Cardiac muscle cell (in vitro differentiated cells and primary cell): Measurements from ENCODE around the gene GRID1. TPM values are rescaled to one million over a fixed set of nuclear protein-coding genes. Genes with fewer than 3 reads are reported as not detected.

ENCODE experiments used
- DNase-seq, 2 donors: peaks; one replicate each; pipeline versions ENCODE4 v3.0.0 to v3.0.0-alpha.2; 2010 to 2017; ENCODE audit warnings: low read depth in 1 of 2, low spot score in 1 of 2
- H3K27ac ChIP-seq: fragments of 200-600 bp; sonication (generic); 2 replicates; pipeline ENCODE4 v1.5.1; 2016
- H3K27me3 ChIP-seq: fragments of 200-600 bp; sonication (generic); 2 replicates; pipeline ENCODE4 v1.6.0; 2016; ENCODE audit warnings: control low read depth
- H3K36me3 ChIP-seq: fragments of 200-600 bp; sonication (generic); 2 replicates; pipeline ENCODE4 v1.5.1; 2016; ENCODE audit warnings: control low read depth
- H3K4me1 ChIP-seq: fragments of 200-600 bp; sonication (generic); 2 replicates; pipeline ENCODE4 v1.8.1; 2017; ENCODE audit warnings: low read depth, mild to moderate bottlenecking, mixed run types
- H3K4me3 ChIP-seq: fragments of 200-600 bp; sonication (generic); 2 replicates; pipeline ENCODE4 v1.5.1; 2016; ENCODE audit warnings: mild to moderate bottlenecking
- H3K9me3 ChIP-seq: fragments of 200-600 bp; sonication (generic); 2 replicates; pipeline ENCODE4 v1.5.1; 2017; ENCODE audit warnings: low read depth, mild to moderate bottlenecking, control low read depth
- polyA plus RNA-seq: library from polyadenylated mRNA; unstranded; fragments of >200 nt; fragmentation: Nextera tagmentation; extraction: Ambion mirVana; gene quantifications from 2 replicates; pipeline ENCODE4 v1.2.1, GENCODE V29; 2016
- total RNA-seq: library from RNA; depleted of rRNA; stranded (reverse); fragments of >200 nt; gene quantifications from 2 replicates; pipeline ENCODE4 v1.2.3, GENCODE V29; 2016
- TF ChIP-seq, protein P1 (sequence below): IDR thresholded peaks from 2 replicates; pipeline ENCODE4 v1.5.1; 2012; ENCODE audit warnings: low read depth, mild to moderate bottlenecking, low read length

GRID1 gene
- total and polyA plus RNA-seq, 2 experiments from 2014 or later: 1.5 to 1.6 TPM

DNA sequence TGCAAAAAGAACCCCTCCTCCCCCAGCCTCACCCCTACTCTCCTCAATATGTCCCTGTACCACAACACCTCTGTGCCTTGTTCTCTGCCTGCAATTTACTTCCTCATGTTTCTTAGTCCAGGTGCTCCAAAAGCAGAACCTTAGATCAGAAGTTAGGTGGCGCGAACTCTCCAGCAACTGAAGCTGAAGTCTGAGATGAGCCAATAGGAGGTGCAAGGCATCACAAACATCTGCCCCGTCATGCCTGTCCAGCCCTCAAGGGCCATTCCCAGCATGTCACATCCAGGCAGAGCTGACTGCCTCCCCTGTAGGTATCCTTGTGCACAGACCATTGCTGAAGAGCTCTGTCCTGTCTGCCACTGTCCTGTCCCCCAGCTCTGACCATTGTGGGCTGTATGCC lies 508.8 kb downstream of the GRID1 start:
- Histone ChIP-seq H3K36me3 (no peaks in the 10 kb centered on the region), H3K4me1 (no peaks in the 10 kb centered on the region), H3K27me3 (no peaks in the 10 kb centered on the region), H3K27ac (no peak overlapping the region), H3K4me3 (no peak overlapping the region), H3K9me3 (no peaks in the 10 kb centered on the region)
- TF ChIP-seq, protein P1, sequence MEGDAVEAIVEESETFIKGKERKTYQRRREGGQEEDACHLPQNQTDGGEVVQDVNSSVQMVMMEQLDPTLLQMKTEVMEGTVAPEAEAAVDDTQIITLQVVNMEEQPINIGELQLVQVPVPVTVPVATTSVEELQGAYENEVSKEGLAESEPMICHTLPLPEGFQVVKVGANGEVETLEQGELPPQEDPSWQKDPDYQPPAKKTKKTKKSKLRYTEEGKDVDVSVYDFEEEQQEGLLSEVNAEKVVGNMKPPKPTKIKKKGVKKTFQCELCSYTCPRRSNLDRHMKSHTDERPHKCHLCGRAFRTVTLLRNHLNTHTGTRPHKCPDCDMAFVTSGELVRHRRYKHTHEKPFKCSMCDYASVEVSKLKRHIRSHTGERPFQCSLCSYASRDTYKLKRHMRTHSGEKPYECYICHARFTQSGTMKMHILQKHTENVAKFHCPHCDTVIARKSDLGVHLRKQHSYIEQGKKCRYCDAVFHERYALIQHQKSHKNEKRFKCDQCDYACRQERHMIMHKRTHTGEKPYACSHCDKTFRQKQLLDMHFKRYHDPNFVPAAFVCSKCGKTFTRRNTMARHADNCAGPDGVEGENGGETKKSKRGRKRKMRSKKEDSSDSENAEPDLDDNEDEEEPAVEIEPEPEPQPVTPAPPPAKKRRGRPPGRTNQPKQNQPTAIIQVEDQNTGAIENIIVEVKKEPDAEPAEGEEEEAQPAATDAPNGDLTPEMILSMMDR: no peak
- no peak for DNase-seq

DNA sequence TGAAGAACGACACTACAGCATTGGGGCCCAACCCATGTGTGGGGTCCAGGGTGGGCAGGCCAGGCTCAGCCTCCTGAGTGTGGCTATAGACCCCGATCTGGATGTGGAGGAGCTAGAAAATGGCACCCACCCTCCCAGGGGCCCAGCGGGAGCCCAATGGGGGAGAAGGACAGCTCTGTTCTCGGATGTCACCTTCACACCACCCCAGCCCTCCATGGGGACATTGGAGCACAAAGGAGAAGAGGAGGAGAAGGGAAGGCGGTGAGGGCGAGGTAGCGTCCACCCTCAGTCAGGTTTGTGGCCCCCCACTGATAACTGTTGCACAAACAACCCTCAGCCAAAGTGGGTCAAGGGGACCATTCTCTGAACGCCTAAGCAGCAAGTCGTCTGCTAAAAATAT lies 509.3 kb downstream of the GRID1 start:
- H3K9me3 ChIP-seq: no peaks in the 10 kb centered on the region
- DNase-seq: no peak
- TF ChIP-seq, protein P1: no peak

DNA sequence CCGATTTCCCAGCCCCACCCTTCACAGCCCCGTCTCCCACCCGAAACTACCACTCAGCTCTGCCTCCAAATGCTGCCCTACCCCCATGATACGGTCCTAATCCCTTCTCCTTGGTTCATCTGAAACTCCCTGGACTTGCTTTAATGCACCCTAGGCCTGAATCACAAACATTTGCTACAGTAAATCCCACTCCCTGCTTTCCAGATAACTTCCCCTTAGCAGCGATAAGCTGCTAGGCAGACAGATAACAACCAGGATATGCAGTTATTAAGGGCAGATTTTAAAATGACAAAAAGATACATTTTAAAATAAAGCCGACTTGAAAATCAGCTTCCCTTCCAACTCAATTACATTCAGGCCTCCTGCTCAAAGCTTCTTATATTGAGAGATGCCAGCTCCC lies 514.7 kb downstream of the GRID1 start:
- H3K9me3 ChIP-seq: no peaks in the 10 kb centered on the region
- no peak overlapping the region for H3K4me3 ChIP-seq
- H3K4me1 ChIP-seq: no peaks in the 10 kb centered on the region
- TF ChIP-seq, protein P1: no peak
- H3K27me3 ChIP-seq: no peaks in the 10 kb centered on the region
- DNase-seq: no peak
- H3K27ac ChIP-seq: no peak overlapping the region
- no peaks in the 10 kb centered on the region for H3K36me3 ChIP-seq

More for the DNA sequence above, 509.3 kb downstream of the GRID1 start:
- no peak overlapping the region for H3K27ac ChIP-seq
- H3K36me3 ChIP-seq: no peaks in the 10 kb centered on the region
- H3K4me1 ChIP-seq: no peaks in the 10 kb centered on the region
- H3K27me3 ChIP-seq: no peaks in the 10 kb centered on the region
- no peak overlapping the region for H3K4me3 ChIP-seq

DNA sequence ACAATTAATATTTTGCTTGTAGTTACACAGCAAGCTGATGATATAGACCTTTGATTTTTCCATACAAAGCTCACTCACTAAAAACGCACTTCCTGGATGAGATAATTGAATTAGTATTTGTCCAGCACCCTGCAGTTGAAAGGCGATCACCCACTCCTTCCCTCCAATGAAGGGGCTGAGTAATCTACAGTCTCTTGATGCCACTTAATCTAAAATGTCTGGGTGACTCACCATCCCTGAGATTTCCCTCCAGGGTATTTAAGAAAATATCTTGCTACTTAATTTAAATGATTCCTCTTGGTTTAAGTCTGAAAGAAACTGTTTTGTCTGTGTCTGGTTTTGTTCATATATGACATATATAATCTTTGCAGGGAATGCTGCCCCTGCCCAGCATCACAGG lies 515.3 kb downstream of the GRID1 start:
- no peak overlapping the region for H3K27ac ChIP-seq
- H3K4me1 ChIP-seq: no peaks in the 10 kb centered on the region
- no peaks in the 10 kb centered on the region for H3K36me3 ChIP-seq
- peak in 1 of 2 donors; percentile 19 for DNase-seq
- no peaks in the 10 kb centered on the region for H3K9me3 ChIP-seq
- H3K4me3 ChIP-seq: no peak overlapping the region
- no peaks in the 10 kb centered on the region for H3K27me3 ChIP-seq
- TF ChIP-seq, protein P1: no peak

DNA sequence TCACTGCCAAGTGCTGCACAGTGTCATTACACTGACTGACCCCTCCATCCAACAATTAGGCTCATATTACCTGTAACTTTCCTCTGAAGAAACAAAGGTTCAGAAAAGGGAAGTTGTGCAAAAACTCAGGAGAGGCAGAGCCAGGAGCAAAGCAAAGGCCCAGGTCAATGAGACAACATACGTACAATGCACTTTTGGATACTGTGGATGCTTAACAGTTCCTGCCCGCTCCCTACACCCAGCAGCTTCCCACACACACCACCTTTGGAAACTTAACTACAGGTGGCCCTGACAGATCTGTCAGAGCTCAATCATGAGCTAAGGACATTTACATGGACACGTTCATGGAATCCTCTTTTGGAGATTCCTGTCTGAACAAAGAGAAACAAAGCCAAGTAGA lies 515.9 kb downstream of the GRID1 start:
- TF ChIP-seq, protein P1: no peak
- DNase-seq: no peak
- H3K27me3 ChIP-seq: no peaks in the 10 kb centered on the region
- H3K27ac ChIP-seq: no peak overlapping the region
- no peaks in the 10 kb centered on the region for H3K36me3 ChIP-seq
- H3K9me3 ChIP-seq: no peaks in the 10 kb centered on the region
- no peak overlapping the region for H3K4me3 ChIP-seq
- no peaks in the 10 kb centered on the region for H3K4me1 ChIP-seq

DNA sequence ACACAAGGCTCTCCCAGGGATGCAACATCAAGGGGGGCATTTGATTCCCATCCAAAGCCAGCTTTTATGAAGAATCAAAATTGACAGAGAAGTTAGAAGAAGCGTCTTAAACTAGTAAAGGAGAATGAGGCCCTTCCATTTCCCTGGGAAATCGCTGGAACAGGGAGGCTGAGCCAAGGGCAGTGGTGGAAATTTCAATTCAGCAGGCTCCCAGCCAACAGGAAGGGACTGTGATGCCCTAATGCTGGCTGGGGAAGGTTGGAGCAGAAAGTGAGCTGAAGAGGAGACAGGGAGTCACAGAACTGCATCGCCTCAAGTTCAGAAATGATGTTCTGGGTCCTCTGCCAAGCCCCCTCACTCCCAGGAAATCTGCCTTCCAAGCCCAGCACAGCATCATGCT lies 517.3 kb downstream of the GRID1 start:
- Histone ChIP-seq H3K27ac (no peak overlapping the region), H3K36me3 (no peaks in the 10 kb centered on the region), H3K27me3 (no peaks in the 10 kb centered on the region), H3K4me1 (no peaks in the 10 kb centered on the region), H3K4me3 (no peak overlapping the region), H3K9me3 (no peaks in the 10 kb centered on the region)
- no peak for DNase-seq
- TF ChIP-seq, protein P1: no peak
